ENCODE results near the gene ZDHHC7. TPM values are rescaled to one million over a fixed set of nuclear protein-coding genes. Genes with fewer than 3 reads are reported as not detected.

The ZDHHC7 gene
- total and polyA plus RNA-seq, 2 of the 8 experiments (the other 6 are each of a cell fraction or from before 2014, with no cell fraction given), result 40.5 to 56.3 TPM

- TF ChIP-seq CHD7 (IDR thresholded peaks at IDR 0.05; ENCODE audit: insufficient replicate concordance, low read length), result no peak
- peak in 1 of 2 experiments; percentile 18; a peak in 2 of 4 replicates for TF ChIP-seq RAD21 (IDR thresholded peaks at IDR 0.05 in 1 of 2, conservative IDR thresholded peaks at IDR 0.05 in 1 of 2; ENCODE audit: low read depth in 2 of 2, low read length in 2 of 2)
- no peak for TF ChIP-seq SP4 (IDR thresholded peaks at IDR 0.05; ENCODE audit: low read length)
- no peak for TF ChIP-seq ASH2L (IDR thresholded peaks at IDR 0.05; ENCODE audit: low read length)
- no peak for TF ChIP-seq EP300 (IDR thresholded peaks at IDR 0.05; ENCODE audit: borderline replicate concordance in 1 of 2, low read depth in 2 of 2, low read length in 2 of 2)
- 0 out of 2 replicates have a peak, but pooled peaks have one; percentile 43 for TF ChIP-seq BACH1 (IDR thresholded peaks at IDR 0.05; ENCODE audit: low read length)
- TF ChIP-seq RBBP5 (IDR thresholded peaks at IDR 0.05; ENCODE audit: borderline replicate concordance, low read depth, low read length), result no peak
- TF ChIP-seq KDM5A (IDR thresholded peaks at IDR 0.05; ENCODE audit: low read length), result no peak
- no peak for TF ChIP-seq JUND (IDR thresholded peaks at IDR 0.05; ENCODE audit: low read length)
Measured at GRCh38 chr16:85027958-85028684, 16.8 kb upstream of the ZDHHC7 start (continued).

Data from H1 (cell line).